Right atrium auricular region (tissue), 2 donors: ENCODE results near the gene CBLN3. TPM values are rescaled to one million over a fixed set of nuclear protein-coding genes. Genes with fewer than 3 reads are reported as not detected.

Source experiments
- DNase-seq: peaks from one replicate; pipeline ENCODE4 v3.0.0-alpha.2; 2019; ENCODE audit warnings: low spot score
- H3K27ac ChIP-seq, 2 donors: fragments of 200-600 bp; sonication (generic); 1 replicate in 1 of 2; 2 replicates in 1 of 2; pipeline ENCODE4 v1.5.1; 2016 to 2019
- H3K27me3 ChIP-seq, 2 donors: fragments of 200-600 bp; sonication (generic); one replicate each; pipeline versions ENCODE4 v1.5.1 to v1.6.0; 2017 to 2019
- H3K36me3 ChIP-seq: fragments of 200-600 bp; sonication (generic); one replicate; pipeline ENCODE4 v1.5.1; 2016
- H3K4me1 ChIP-seq, 2 donors: fragments of 200-600 bp; sonication (generic); one replicate each; pipeline versions ENCODE4 v1.5.1 to v1.6.0; 2017 to 2019
- H3K4me3 ChIP-seq, 2 donors: fragments of 200-600 bp; sonication (generic); 1 replicate in 1 of 2; 2 replicates in 1 of 2; pipeline ENCODE4 v1.5.1; 2017 to 2019; ENCODE audit warnings: mild to moderate bottlenecking in 1 of 2, moderate library complexity in 1 of 2
- H3K9me3 ChIP-seq, 2 donors: fragments of 200-600 bp; sonication (generic); one replicate each; pipeline ENCODE4 v1.5.1; 2019
- CTCF ChIP-seq, 2 donors: fragments of 200-600 bp; sonication (generic); IDR thresholded peaks; one replicate each; pipeline ENCODE4 v1.5.1; 2019; ENCODE audit warnings: antibody characterized with exemption in 2 of 2
- total RNA-seq, 2 donors: library from RNA; depleted of rRNA; stranded (reverse); fragments of >200 nt; gene quantifications; one replicate each; pipeline ENCODE4 v1.1.0, GENCODE V29; 2016

The CBLN3 gene
- total RNA-seq, 2 donors from 2014 or later, result 0.48 to 1.4 TPM

DNA sequence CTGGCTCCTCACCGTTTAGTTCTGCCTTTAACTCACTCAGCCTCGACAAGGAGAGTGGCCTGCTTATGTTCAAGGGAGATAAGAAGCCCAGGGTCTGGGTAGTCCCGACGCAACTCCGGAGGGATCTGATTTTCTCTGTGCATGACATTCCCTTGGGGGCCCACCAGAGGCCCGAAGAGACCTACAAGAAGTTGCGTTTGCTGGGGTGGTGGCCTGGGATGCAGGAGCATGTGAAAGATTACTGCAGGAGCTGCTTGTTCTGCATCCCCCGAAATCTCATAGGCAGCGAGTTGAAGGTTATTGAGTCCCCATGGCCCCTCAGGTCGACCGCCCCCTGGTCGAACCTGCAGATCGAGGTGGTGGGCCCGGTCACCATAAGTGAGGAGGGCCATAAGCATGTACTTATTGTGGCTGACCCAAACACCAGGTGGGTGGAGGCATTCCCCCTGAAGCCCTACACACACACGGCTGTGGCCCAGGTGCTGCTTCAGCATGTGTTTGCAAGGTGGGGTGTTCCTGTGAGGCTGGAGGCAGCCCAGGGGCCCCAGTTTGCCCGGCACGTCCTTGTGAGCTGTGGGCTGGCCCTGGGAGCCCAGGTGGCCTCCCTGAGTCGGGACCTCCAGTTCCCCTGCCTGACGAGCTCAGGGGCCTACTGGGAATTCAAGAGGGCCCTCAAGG lies 13.1 kb downstream of the CBLN3 start:
- TF ChIP-seq CTCF (IDR thresholded peaks at IDR 0.05), result no peak
- peaks cover 6% of the 10 kb centered on the region for H3K36me3 ChIP-seq
- DNase-seq, result no peak
- no peaks in the 10 kb centered on the region for H3K9me3 ChIP-seq
- no peaks in the 10 kb centered on the region for H3K27me3 ChIP-seq
- no peak overlapping the region for H3K27ac ChIP-seq
- no peak overlapping the region for H3K4me3 ChIP-seq
- H3K4me1 ChIP-seq, result peaks cover 0 to 6% of the 10 kb centered on the region in 2 donors

GRCh38 chr14:24415421-24416253 lies 13.8 kb downstream of the CBLN3 start:
- no peak for TF ChIP-seq CTCF (IDR thresholded peaks at IDR 0.05)
- DNase-seq, result no peak
- Histone ChIP-seq H3K27me3 (no peaks in the 10 kb centered on the region), H3K27ac (no peak overlapping the region), H3K9me3 (no peaks in the 10 kb centered on the region), H3K4me3 (no peak overlapping the region), H3K36me3 (peaks cover 6% of the 10 kb centered on the region), H3K4me1 (peaks cover 0 to 6% of the 10 kb centered on the region in 2 donors)

- DNase-seq, result no peak
- Histone ChIP-seq H3K4me3 (no peak overlapping the region), H3K36me3 (peaks cover 6% of the 10 kb centered on the region), H3K27me3 (no peaks in the 10 kb centered on the region), H3K27ac (no peak overlapping the region), H3K4me1 (peaks cover 0 to 6% of the 10 kb centered on the region in 2 donors), H3K9me3 (no peaks in the 10 kb centered on the region)
- TF ChIP-seq CTCF (IDR thresholded peaks at IDR 0.05), result no peak
Measured at GRCh38 chr14:24414732-24415420, 14.6 kb downstream of the CBLN3 start.

- DNase-seq, result no peak
Measured at GRCh38 chr14:24414077-24414476, 15.4 kb downstream of the CBLN3 start.

More at GRCh38 chr14:24414077-24414476, 15.4 kb downstream of the CBLN3 start:
- Histone ChIP-seq H3K27me3 (no peaks in the 10 kb centered on the region), H3K4me3 (no peak overlapping the region), H3K27ac (no peak overlapping the region), H3K36me3 (peaks cover 12% of the 10 kb centered on the region), H3K9me3 (no peaks in the 10 kb centered on the region), H3K4me1 (peaks cover 0 to 6% of the 10 kb centered on the region in 2 donors)
- TF ChIP-seq CTCF (IDR thresholded peaks at IDR 0.05), result no peak
